NOMO-1 treated with dmso at 0.1 percent for 144 hours (cell line): ENCODE measurements around the gene TAS2R41.

Source experiments
- DNase-seq: peaks from one replicate; lab custom pipeline; 2025; ENCODE audit not compliant: unreplicated experiment; lab: John Stamatoyannopoulos, UW

The TAS2R41 gene

GRCh38 chr7:143492799-143493739 is 15.4 kb downstream of the TAS2R41 start:
- no peak for DNase-seq

GRCh38 chr7:143493751-143494150 is 16.1 kb downstream of the TAS2R41 start:
- DNase-seq: no peak

- no peak for DNase-seq
Measured at GRCh38 chr7:143494622-143495021, 16.9 kb downstream of the TAS2R41 start.

- no peak for DNase-seq
Measured at GRCh38 chr7:143495851-143496250, 18.2 kb downstream of the TAS2R41 start.

GRCh38 chr7:143496263-143496662 is 18.6 kb downstream of the TAS2R41 start:
- DNase-seq: no peak

GRCh38 chr7:143497008-143497795 is 19.5 kb downstream of the TAS2R41 start:
- DNase-seq: no peak

GRCh38 chr7:143499246-143499645 is 21.6 kb downstream of the TAS2R41 start:
- DNase-seq: no peak

- no peak for DNase-seq
Measured at GRCh38 chr7:143499743-143500348, 22.2 kb downstream of the TAS2R41 start.

- DNase-seq: no peak
Measured at GRCh38 chr7:143503261-143503660, 25.6 kb downstream of the TAS2R41 start.

- DNase-seq: no peak
Measured at GRCh38 chr7:143504215-143504936, 26.7 kb downstream of the TAS2R41 start.

- no peak for DNase-seq
Measured at GRCh38 chr7:143504937-143505297, 27.2 kb downstream of the TAS2R41 start.

GRCh38 chr7:143505838-143506237 is 28.2 kb downstream of the TAS2R41 start:
- no peak for DNase-seq

- no peak for DNase-seq
Measured at GRCh38 chr7:143507094-143507518, 29.4 kb downstream of the TAS2R41 start.

GRCh38 chr7:143507534-143508055 is 29.9 kb downstream of the TAS2R41 start:
- DNase-seq: no peak

- DNase-seq: no peak
Measured at GRCh38 chr7:143510854-143511592, 33.4 kb downstream of the TAS2R41 start.

GRCh38 chr7:143511593-143512047 is 33.9 kb downstream of the TAS2R41 start:
- DNase-seq: no peak

- DNase-seq: no peak
Measured at GRCh38 chr7:143512488-143513340, 35.0 kb downstream of the TAS2R41 start.

GRCh38 chr7:143514487-143514886 is 36.8 kb downstream of the TAS2R41 start:
- DNase-seq: no peak
